Neural crest cell (in vitro differentiated cells): Measurements from ENCODE around the gene SMIM33. TPM values are rescaled to one million over a fixed set of nuclear protein-coding genes. Genes with fewer than 3 reads are reported as not detected.
"Not testable (repeated sequence)": the region's sequence is repeated elsewhere in the genome, so short reads cannot be mapped to it uniquely, and the experiment has no call there.

Experiments used
- DNase-seq: peaks from one replicate; pipeline ENCODE4 v3.0.0; 2021; ENCODE audit warnings: low read depth, mixed read lengths, low spot score
- H3K27ac Mint-ChIP-seq: one replicate; pipeline ENCODE4 v1.8.0; 2021; ENCODE audit warnings: mild to moderate bottlenecking, mixed read lengths; ENCODE audit not compliant: unreplicated experiment
- H3K27me3 Mint-ChIP-seq: 2 replicates; pipeline ENCODE4 v1.8.0; 2021; ENCODE audit warnings: low read depth, mild to moderate bottlenecking, mixed read lengths
- H3K36me3 Mint-ChIP-seq: 2 replicates; pipeline ENCODE4 v1.8.0; 2021; ENCODE audit warnings: low read depth, mild to moderate bottlenecking, mixed read lengths
- H3K4me1 Mint-ChIP-seq: 2 replicates; pipeline ENCODE4 v1.8.0; 2021; ENCODE audit warnings: mixed read lengths
- H3K4me3 Mint-ChIP-seq: one replicate; pipeline ENCODE4 v1.8.0; 2021; ENCODE audit warnings: mild to moderate bottlenecking, mixed read lengths
- H3K9me3 Mint-ChIP-seq: 2 replicates; pipeline ENCODE4 v1.8.0; 2021; ENCODE audit warnings: mixed read lengths
- CTCF ChIP-seq: fragments of 200-600 bp; sonication (generic); conservative IDR thresholded peaks from 2 replicates; pipeline ENCODE4 v1.5.0; 2021; ENCODE audit warnings: antibody characterized with exemption, mild to moderate bottlenecking
- total RNA-seq: library from RNA; stranded (reverse); gene quantifications from 2 replicates; pipeline ENCODE4 v1.2.1, GENCODE V29; 2021

Gene SMIM33
- total RNA-seq, 1 donor from 2014 or later: not detected

- no peak for TF ChIP-seq CTCF
- H3K9me3 Mint-ChIP-seq: no peaks in the 10 kb centered on the region
- H3K4me3 Mint-ChIP-seq: no peak within 1 kb of the TSS
- peak within 1 kb of the TSS; percentile 94 for H3K27ac Mint-ChIP-seq
- no peaks in the 10 kb centered on the region for H3K36me3 Mint-ChIP-seq
- DNase-seq: no peak
- peaks cover 9% of the 10 kb centered on the region for H3K4me1 Mint-ChIP-seq
- H3K27me3 Mint-ChIP-seq: no peaks in the 10 kb centered on the region
Observed at GRCh38 chr5:139482050-139482889, 11.5 kb downstream of the SMIM33 start, which contains the start of gene STING1. TSS of gene STING1 (minus strand) at chr5:139482758. CDS start at chr5:139481704, 1,054 bp downstream.

GRCh38 chr5:139482890-139483208, 12.0 kb downstream of the SMIM33 start:
- not testable (repeated sequence) for H3K27ac Mint-ChIP-seq, DNase-seq, H3K4me3 Mint-ChIP-seq, H3K4me1 Mint-ChIP-seq, H3K36me3 Mint-ChIP-seq, H3K9me3 Mint-ChIP-seq, H3K27me3 Mint-ChIP-seq

GRCh38 chr5:139486201-139486600, 15.4 kb downstream of the SMIM33 start:
- no peaks in the 10 kb centered on the region for H3K36me3 Mint-ChIP-seq
- H3K4me1 Mint-ChIP-seq: peaks cover 9% of the 10 kb centered on the region
- H3K4me3 Mint-ChIP-seq: no peak overlapping the region
- no peak overlapping the region for H3K27ac Mint-ChIP-seq
- no peaks in the 10 kb centered on the region for H3K27me3 Mint-ChIP-seq
- no peak for DNase-seq
- TF ChIP-seq CTCF: no peak
- H3K9me3 Mint-ChIP-seq: no peaks in the 10 kb centered on the region

- H3K27me3 Mint-ChIP-seq: no peaks in the 10 kb centered on the region
- no peak for TF ChIP-seq CTCF
- no peak overlapping the region for H3K27ac Mint-ChIP-seq
- DNase-seq: no peak
- no peaks in the 10 kb centered on the region for H3K9me3 Mint-ChIP-seq
- H3K4me1 Mint-ChIP-seq: peaks cover 4% of the 10 kb centered on the region
- no peak overlapping the region for H3K4me3 Mint-ChIP-seq
- no peaks in the 10 kb centered on the region for H3K36me3 Mint-ChIP-seq
Observed at GRCh38 chr5:139488260-139488659, 17.5 kb downstream of the SMIM33 start.

GRCh38 chr5:139492700-139493192, 21.9 kb downstream of the SMIM33 start:
- TF ChIP-seq CTCF: no peak
- Mint-ChIP-seq H3K4me1 (no peaks in the 10 kb centered on the region), H3K9me3 (no peaks in the 10 kb centered on the region), H3K36me3 (no peaks in the 10 kb centered on the region), H3K27ac (no peak overlapping the region), H3K4me3 (no peak overlapping the region), H3K27me3 (no peaks in the 10 kb centered on the region)
- DNase-seq: no peak

GRCh38 chr5:139494256-139494655, 23.5 kb downstream of the SMIM33 start:
- no peak overlapping the region for H3K4me3 Mint-ChIP-seq
- no peaks in the 10 kb centered on the region for H3K4me1 Mint-ChIP-seq
- H3K27ac Mint-ChIP-seq: no peak overlapping the region
- H3K9me3 Mint-ChIP-seq: no peaks in the 10 kb centered on the region
- no peak for TF ChIP-seq CTCF
- no peak for DNase-seq
- no peaks in the 10 kb centered on the region for H3K36me3 Mint-ChIP-seq
- H3K27me3 Mint-ChIP-seq: no peaks in the 10 kb centered on the region
